CD4-positive, alpha-beta T cell (primary cell): ENCODE results near the gene VPS41. TPM values are rescaled to one million over a fixed set of nuclear protein-coding genes. Genes with fewer than 3 reads are reported as not detected.

Experiments used
- ATAC-seq: fragments of 200-7000 bp; cut with Tn5 transposase; one replicate; pipeline ENCODE4 v1.10.0; 2022; ENCODE audit warnings: mild to moderate bottlenecking; ENCODE audit not compliant: poor library complexity
- CTCF ChIA-PET: fragments of 350-600 bp; sonication (Branson Sonifier 250); formaldehyde crosslinking; loops from one replicate; lab custom pipeline; 2021; ENCODE audit warnings: antibody characterized with exemption, inconsistent platforms; lab: Charles Lee
- POLR2A ChIA-PET: fragments of 350-600 bp; sonication (Branson Sonifier 250); formaldehyde crosslinking; loops from one replicate; lab custom pipeline; 2021; ENCODE audit warnings: antibody characterized with exemption, inconsistent platforms; lab: Charles Lee
- DNase-seq, 14 experiments: peaks; one replicate each; pipeline ENCODE4 v3.0.0-alpha.2; 2013 to 2020; ENCODE audit warnings: mixed read lengths in 2 of 14
- H3K27ac ChIP-seq, 2 donors: one replicate each; pipeline versions ENCODE4 v1.5.1 to v1.7.0; 2013; ENCODE audit warnings: low read length in 2 of 2, low read depth in 1 of 2, mild to moderate bottlenecking in 1 of 2
- H3K27me3 ChIP-seq, 2 experiments: 1 replicate in 1 of 2; 2 replicates in 1 of 2; pipeline versions ENCODE4 v1.6.1 to v1.7.0; 2013; ENCODE audit warnings: low read length in 2 of 2, control low read depth in 1 of 2, mild to moderate bottlenecking in 1 of 2, moderate library complexity in 1 of 2; ENCODE audit not compliant: insufficient read depth in 2 of 2, control insufficient read depth in 1 of 2
- H3K36me3 ChIP-seq: one replicate; pipeline ENCODE4 v1.6.1; 2013; ENCODE audit warnings: low read length, control low read depth; ENCODE audit not compliant: insufficient read depth
- H3K4me1 ChIP-seq: one replicate; pipeline ENCODE4 v1.6.1; 2013; ENCODE audit warnings: low read length, control low read depth; ENCODE audit not compliant: insufficient read depth
- H3K4me3 ChIP-seq: one replicate; pipeline ENCODE4 v1.5.1; 2013; ENCODE audit warnings: mild to moderate bottlenecking, low read length, moderate library complexity
- H3K9me3 ChIP-seq, 2 experiments: 1 replicate in 1 of 2; 2 replicates in 1 of 2; pipeline versions ENCODE4 v1.6.1 to v1.7.0; 2013; ENCODE audit warnings: low read length in 2 of 2, mild to moderate bottlenecking in 2 of 2, control low read depth in 1 of 2, moderate library complexity in 1 of 2; ENCODE audit not compliant: control insufficient read depth in 1 of 2, insufficient read depth in 1 of 2
- H3K27ac Mint-ChIP-seq: one replicate; pipeline ENCODE4 v1.8.0; 2020; ENCODE audit warnings: mixed read lengths
- H3K27me3 Mint-ChIP-seq: one replicate; pipeline ENCODE4 v1.8.0; 2021; ENCODE audit warnings: mixed read lengths
- H3K36me3 Mint-ChIP-seq: one replicate; pipeline ENCODE4 v1.8.0; 2021; ENCODE audit warnings: low read depth, mixed read lengths
- H3K4me1 Mint-ChIP-seq: one replicate; pipeline ENCODE4 v1.8.0; 2021; ENCODE audit warnings: low read depth, mixed read lengths
- H3K4me3 Mint-ChIP-seq: one replicate; pipeline ENCODE4 v1.8.0; 2020; ENCODE audit warnings: mild to moderate bottlenecking, mixed read lengths
- H3K9me3 Mint-ChIP-seq: one replicate; pipeline ENCODE4 v1.8.0; 2020; ENCODE audit warnings: mixed read lengths
- CTCF ChIP-seq: fragments of 200-600 bp; IDR thresholded peaks from one replicate; pipeline ENCODE4 v1.8.0; 2022; ENCODE audit warnings: antibody characterized with exemption, mild to moderate bottlenecking
- intact Hi-C, 2 experiments: fragments of 100-400 bp; cut with DNase I in 1 of 2; cut with micrococcal nuclease in 1 of 2; formaldehyde crosslinking; loops; one replicate each; pipeline versions ENCODE4 v1.15.1 to v1.9.0; 2023 to 2025; cut with DNase I, micrococcal nuclease
- total RNA-seq, 174 experiments: library from RNA in 2 of 174; stranded (reverse) in 2 of 174; gene quantifications; one replicate each; pipeline ENCODE4 v1.2.3 and lab custom pipeline; 2021 to 2026

Gene VPS41
- total RNA-seq, 2 experiments from 2014 or later: 19.4 to 22.9 TPM

GRCh38 chr7:38825721-38826440 lies 83.1 kb downstream of the VPS41 start:
- intact Hi-C loops: no loop called here
- H3K4me1 Mint-ChIP-seq: peaks cover 19% of the 10 kb centered on the region
- no peaks in the 10 kb centered on the region for H3K27me3 Mint-ChIP-seq
- CTCF ChIA-PET: no interaction called here
- H3K27ac Mint-ChIP-seq: no peak overlapping the region
- DNase-seq: no peak
- Histone ChIP-seq H3K27ac (no peak overlapping the region), H3K9me3 (no peaks in the 10 kb centered on the region), H3K27me3 (no peaks in the 10 kb centered on the region), H3K4me1 (no peaks in the 10 kb centered on the region), H3K4me3 (no peak overlapping the region), H3K36me3 (peaks cover under 1% of the 10 kb centered on the region)
- no peak for ATAC-seq
- H3K4me3 Mint-ChIP-seq: no peak overlapping the region
- TF ChIP-seq CTCF: no peak
- peaks cover 5% of the 10 kb centered on the region for H3K9me3 Mint-ChIP-seq
- H3K36me3 Mint-ChIP-seq: peaks cover 78% of the 10 kb centered on the region
- POLR2A ChIA-PET: no interaction called here

GRCh38 chr7:38824948-38825347 lies 84.0 kb downstream of the VPS41 start:
- peaks cover 68% of the 10 kb centered on the region for H3K36me3 Mint-ChIP-seq
- Histone ChIP-seq H3K36me3 (peaks cover 7% of the 10 kb centered on the region), H3K4me3 (no peak overlapping the region), H3K9me3 (no peaks in the 10 kb centered on the region), H3K27me3 (no peaks in the 10 kb centered on the region), H3K27ac (no peak overlapping the region), H3K4me1 (no peaks in the 10 kb centered on the region)
- H3K9me3 Mint-ChIP-seq: peaks cover 5% of the 10 kb centered on the region
- H3K4me3 Mint-ChIP-seq: no peak overlapping the region
- H3K4me1 Mint-ChIP-seq: peaks cover 17% of the 10 kb centered on the region
- no peak for TF ChIP-seq CTCF
- POLR2A ChIA-PET: no interaction called here
- ATAC-seq (no peak), DNase-seq (no peak)
- H3K27me3 Mint-ChIP-seq: no peaks in the 10 kb centered on the region
- intact Hi-C loops: no loop called here
- no peak overlapping the region for H3K27ac Mint-ChIP-seq
- CTCF ChIA-PET: no interaction called here

- H3K4me3 ChIP-seq: no peak overlapping the region
- H3K36me3 ChIP-seq: peaks cover 21% of the 10 kb centered on the region
- Mint-ChIP-seq H3K4me1 (peaks cover 11% of the 10 kb centered on the region), H3K27ac (no peak overlapping the region), H3K27me3 (no peaks in the 10 kb centered on the region), H3K9me3 (peaks cover 5% of the 10 kb centered on the region), H3K4me3 (no peak overlapping the region), H3K36me3 (peaks cover 47% of the 10 kb centered on the region)
- H3K27me3 ChIP-seq: no peaks in the 10 kb centered on the region
- no peaks in the 10 kb centered on the region for H3K4me1 ChIP-seq
- ChIA-PET POLR2A (no interaction called here), CTCF (no interaction called here)
- no peak overlapping the region for H3K27ac ChIP-seq
- no peak for TF ChIP-seq CTCF
- no peaks in the 10 kb centered on the region for H3K9me3 ChIP-seq
- intact Hi-C loops: no loop called here
- no peak for DNase-seq
- ATAC-seq: no peak
Observed at GRCh38 chr7:38822549-38822948, 86.4 kb downstream of the VPS41 start.
